ENCODE results near the gene SENP1.

SENP1 gene

DNA sequence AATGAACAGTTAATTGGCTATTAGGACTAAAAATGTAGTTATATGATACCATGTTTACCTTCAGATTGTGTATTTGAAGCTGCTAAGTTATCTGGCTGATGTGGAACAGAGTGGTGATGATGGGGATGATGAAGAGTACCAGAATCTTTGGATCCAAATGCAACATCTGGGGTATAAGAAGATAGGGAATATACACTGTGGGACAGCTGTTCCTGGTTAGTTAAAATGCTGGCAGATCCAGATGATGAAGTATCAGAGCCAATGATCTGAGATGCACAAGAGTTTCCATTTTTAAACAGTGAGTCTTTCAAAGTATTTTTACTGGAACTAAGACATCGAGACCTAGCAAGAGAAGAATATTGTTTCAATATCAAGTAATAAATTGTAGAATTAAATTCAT, 31.6 kb downstream of the SENP1 start:
- H3K27ac ChIP-seq = no peak overlapping the region
- TF ChIP-seq ZFX (IDR thresholded peaks at IDR 0.05) = no peak
- TF ChIP-seq, protein P1, sequence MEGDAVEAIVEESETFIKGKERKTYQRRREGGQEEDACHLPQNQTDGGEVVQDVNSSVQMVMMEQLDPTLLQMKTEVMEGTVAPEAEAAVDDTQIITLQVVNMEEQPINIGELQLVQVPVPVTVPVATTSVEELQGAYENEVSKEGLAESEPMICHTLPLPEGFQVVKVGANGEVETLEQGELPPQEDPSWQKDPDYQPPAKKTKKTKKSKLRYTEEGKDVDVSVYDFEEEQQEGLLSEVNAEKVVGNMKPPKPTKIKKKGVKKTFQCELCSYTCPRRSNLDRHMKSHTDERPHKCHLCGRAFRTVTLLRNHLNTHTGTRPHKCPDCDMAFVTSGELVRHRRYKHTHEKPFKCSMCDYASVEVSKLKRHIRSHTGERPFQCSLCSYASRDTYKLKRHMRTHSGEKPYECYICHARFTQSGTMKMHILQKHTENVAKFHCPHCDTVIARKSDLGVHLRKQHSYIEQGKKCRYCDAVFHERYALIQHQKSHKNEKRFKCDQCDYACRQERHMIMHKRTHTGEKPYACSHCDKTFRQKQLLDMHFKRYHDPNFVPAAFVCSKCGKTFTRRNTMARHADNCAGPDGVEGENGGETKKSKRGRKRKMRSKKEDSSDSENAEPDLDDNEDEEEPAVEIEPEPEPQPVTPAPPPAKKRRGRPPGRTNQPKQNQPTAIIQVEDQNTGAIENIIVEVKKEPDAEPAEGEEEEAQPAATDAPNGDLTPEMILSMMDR (conservative IDR thresholded peaks at IDR 0.05) = no peak

DNA sequence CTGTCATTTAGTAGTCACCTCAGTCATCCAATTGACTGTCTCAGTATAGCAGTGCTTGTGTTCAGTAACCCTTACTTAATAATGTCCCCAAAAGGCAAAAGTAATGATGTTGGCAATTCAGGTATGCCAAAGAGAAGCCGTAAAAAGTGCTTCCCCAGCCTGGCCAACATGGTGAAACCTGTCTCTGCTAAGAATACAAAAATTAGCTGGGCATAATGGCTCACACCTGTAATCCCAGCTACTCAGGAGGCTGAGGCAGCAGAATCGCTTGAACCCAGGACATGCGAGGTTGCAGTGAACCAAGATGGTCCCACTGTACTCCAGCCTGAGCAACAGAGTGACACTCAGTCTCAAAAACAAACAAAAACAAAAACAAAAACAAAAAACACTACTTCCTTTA, 33.6 kb downstream of the SENP1 start:
- TF ChIP-seq, protein P1 (conservative IDR thresholded peaks at IDR 0.05) = no peak
- no peak for TF ChIP-seq ZFX (IDR thresholded peaks at IDR 0.05)
- no peak overlapping the region for H3K27ac ChIP-seq

DNA sequence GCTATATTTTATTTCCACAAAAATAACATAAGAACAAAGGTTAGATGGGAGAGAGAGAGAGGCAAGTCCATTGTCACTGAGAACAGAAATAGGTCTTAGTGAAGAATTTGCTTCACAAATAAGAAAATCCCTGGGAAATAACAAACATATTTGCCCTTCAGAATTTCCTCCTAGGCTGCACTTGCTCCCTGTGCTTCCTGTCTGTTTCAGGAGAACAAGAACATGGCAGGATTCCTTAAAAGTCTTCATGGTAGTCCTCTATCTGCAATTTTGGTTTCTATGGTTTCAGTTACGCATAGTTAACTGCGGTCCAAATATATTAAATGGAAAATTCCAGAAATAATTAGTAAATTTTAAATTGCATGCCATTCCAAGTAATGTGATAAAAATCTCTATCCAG, 34.1 kb downstream of the SENP1 start:
- H3K27ac ChIP-seq = no peak overlapping the region
- no peak for TF ChIP-seq ZFX (IDR thresholded peaks at IDR 0.05)
- TF ChIP-seq, protein P1 (conservative IDR thresholded peaks at IDR 0.05) = no peak

DNA sequence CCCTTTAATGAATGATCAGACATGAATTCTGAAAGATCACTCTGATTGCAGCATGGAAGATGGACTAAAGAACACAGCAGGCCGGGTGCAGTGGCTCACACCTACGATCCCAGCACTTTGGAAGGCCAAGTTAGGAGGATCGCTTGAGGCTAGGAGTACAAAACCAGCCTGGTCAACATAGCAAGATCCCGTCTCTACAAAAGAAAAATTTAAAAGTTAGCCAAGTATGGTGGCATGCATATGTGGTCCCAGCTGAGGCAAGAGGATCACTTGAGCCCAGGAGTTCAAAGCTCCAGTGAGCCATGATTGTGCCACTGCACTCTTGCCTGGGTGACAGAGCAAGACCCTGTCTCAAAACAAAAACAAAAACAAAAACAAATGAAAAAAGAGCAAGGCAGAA, 35.1 kb downstream of the SENP1 start:
- TF ChIP-seq ZFX (IDR thresholded peaks at IDR 0.05) = no peak
- TF ChIP-seq, protein P1 (conservative IDR thresholded peaks at IDR 0.05) = no peak
- H3K27ac ChIP-seq = no peak overlapping the region

DNA sequence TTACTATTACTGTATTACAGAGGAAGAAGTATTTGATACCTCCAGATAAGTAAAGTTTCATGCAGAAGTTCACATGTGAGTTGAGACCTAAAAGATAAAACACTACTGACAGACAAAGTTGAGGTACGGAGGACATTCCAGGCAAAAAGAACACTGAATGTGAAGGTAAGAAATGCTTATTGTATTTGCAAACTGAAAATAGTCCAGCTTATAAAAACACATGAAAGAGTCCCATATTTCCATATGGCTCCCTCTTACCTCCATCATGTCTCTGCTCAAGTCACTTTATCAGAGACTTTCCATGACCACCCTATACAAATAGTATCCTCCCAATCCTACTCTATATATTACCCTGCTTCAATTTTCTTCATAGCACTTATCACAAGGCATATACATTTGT, 35.8 kb downstream of the SENP1 start:
- no peak overlapping the region for H3K27ac ChIP-seq
- TF ChIP-seq ZFX (IDR thresholded peaks at IDR 0.05) = no peak
- TF ChIP-seq, protein P1 (conservative IDR thresholded peaks at IDR 0.05) = no peak

DNA sequence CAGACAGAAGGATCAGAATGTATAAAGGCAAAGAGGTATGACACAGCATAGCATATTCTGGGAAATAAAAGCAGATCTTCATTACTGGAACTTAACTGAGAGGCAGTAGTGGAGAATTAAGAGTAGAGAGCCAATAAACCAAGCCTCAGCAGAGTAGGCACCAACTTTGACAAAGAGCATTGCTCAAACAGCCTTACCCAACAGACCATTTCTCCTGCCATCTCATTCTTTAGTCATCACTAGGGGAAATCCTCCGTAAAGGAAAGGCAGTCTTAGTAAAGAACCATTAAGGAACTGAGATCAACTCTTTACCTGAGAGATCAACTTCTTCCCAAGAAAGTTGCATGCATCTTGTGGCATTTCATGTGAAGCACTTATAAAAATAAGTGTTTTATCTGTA, 36.6 kb downstream of the SENP1 start:
- H3K27ac ChIP-seq = no peak overlapping the region
- TF ChIP-seq, protein P1 (conservative IDR thresholded peaks at IDR 0.05) = no peak
- no peak for TF ChIP-seq ZFX (IDR thresholded peaks at IDR 0.05)

DNA sequence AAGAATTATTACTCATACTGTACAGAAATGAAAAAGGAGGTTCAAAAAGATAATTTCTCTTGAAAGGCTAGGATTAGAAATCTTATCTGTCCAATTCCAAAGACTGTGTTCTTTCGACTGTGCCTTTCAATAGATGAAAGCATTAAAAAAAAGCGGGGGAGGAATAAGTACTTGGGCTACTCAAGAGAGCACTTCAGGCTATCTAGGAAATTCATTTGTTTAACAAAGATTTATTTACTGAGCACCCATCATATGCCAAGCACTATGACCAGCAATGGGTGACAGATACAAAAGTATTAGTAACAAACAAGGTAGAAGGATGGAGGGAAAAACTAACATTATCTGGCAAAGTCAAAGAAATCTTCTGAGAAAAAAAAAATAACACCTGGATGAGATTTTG, 37.4 kb downstream of the SENP1 start:
- no peak overlapping the region for H3K27ac ChIP-seq
- no peak for TF ChIP-seq ZFX (IDR thresholded peaks at IDR 0.05)

DNA sequence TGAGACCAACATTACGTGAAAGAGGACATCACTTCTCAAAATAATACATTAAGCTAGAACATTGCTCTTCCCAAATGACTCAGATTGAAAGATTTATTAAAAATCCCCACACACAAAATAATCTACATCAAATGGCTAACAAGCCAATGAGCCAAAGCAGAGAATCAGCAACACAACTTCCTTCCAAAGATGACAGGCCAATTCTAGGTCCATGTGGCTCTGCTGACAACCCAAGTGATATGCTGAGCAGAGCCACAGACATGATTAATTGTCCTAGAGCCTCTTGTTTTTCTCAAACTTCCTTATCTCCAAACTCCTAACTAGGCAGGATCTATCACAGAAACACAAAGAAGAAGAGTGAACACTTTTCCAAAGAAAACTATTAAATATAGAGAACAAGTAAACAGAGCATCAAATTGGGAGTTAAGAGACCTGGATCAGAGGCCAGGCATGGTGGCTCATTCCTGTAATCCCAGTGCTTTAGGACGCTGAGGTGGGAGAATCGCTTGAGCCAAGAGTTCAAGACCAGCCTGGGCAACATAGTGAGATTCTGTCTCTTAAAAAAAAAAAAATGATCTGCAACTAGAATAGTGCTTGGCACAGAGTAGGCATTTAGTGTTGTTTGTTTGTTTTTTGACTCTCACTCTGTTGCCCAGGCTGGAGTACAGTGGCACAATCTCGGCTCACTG, 38.5 kb downstream of the SENP1 start:
- no peak overlapping the region for H3K27ac ChIP-seq
- TF ChIP-seq ZFX (IDR thresholded peaks at IDR 0.05) = no peak
- TF ChIP-seq, protein P1 (conservative IDR thresholded peaks at IDR 0.05) = no peak
